Activated CD8-positive, alpha-beta T cell treated with anti-CD3 and anti-CD28 coated beads for 36 hours (primary cell): Measurements from ENCODE around the gene ACTN4. TPM values are rescaled to one million over a fixed set of nuclear protein-coding genes. Genes with fewer than 3 reads are reported as not detected.

Source experiments
- ATAC-seq: fragments of 200-7000 bp; cut with Tn5 transposase; one replicate; pipeline ENCODE4 v1.10.0; 2021; ENCODE audit warnings: mild to moderate bottlenecking, moderate library complexity
- CTCF ChIA-PET: fragments of 350-600 bp; sonication (Branson Sonifier 250); formaldehyde crosslinking; loops from one replicate; lab custom pipeline; 2021; ENCODE audit warnings: antibody characterized with exemption; lab: Charles Lee
- POLR2A ChIA-PET: fragments of 350-600 bp; sonication (Branson Sonifier 250); formaldehyde crosslinking; loops from one replicate; lab custom pipeline; 2021; ENCODE audit warnings: antibody characterized with exemption; lab: Charles Lee
- DNase-seq: peaks from one replicate; pipeline ENCODE4 v3.0.0-alpha.2; 2020
- H3K27ac Mint-ChIP-seq: one replicate; pipeline ENCODE4 v1.8.0; 2021; ENCODE audit warnings: mild to moderate bottlenecking, mixed read lengths
- H3K27me3 Mint-ChIP-seq: one replicate; pipeline ENCODE4 v1.8.0; 2021; ENCODE audit warnings: mixed read lengths
- H3K36me3 Mint-ChIP-seq: one replicate; pipeline ENCODE4 v1.8.0; 2021; ENCODE audit warnings: low read depth, mixed read lengths
- H3K4me1 Mint-ChIP-seq: one replicate; pipeline ENCODE4 v1.8.0; 2021; ENCODE audit warnings: low read depth, mixed read lengths
- H3K4me3 Mint-ChIP-seq: one replicate; pipeline ENCODE4 v1.8.0; 2021; ENCODE audit warnings: mild to moderate bottlenecking, moderate library complexity, mixed read lengths
- H3K9me3 Mint-ChIP-seq: one replicate; pipeline ENCODE4 v1.8.0; 2021; ENCODE audit warnings: mixed read lengths
- intact Hi-C: fragments of 100-400 bp; cut with micrococcal nuclease; formaldehyde crosslinking; loops from one replicate; pipeline ENCODE4 v1.10.0; 2022
- total RNA-seq, 2 experiments: library from RNA; stranded (reverse); gene quantifications; one replicate each; pipeline ENCODE4 v1.2.3, GENCODE V29; 2021
- TF ChIP-seq, protein P1 (sequence below): fragments of 200-600 bp; IDR thresholded peaks from one replicate; pipeline ENCODE4 v1.8.0; 2022; ENCODE audit warnings: antibody characterized with exemption, mild to moderate bottlenecking

ACTN4 gene
- total RNA-seq, 2 experiments from 2014 or later: 183 to 189 TPM

- no peak for DNase-seq
- ATAC-seq: no peak
- ChIA-PET POLR2A (no interaction called here), CTCF (no interaction called here)
- no peaks in the 10 kb centered on the region for H3K4me1 Mint-ChIP-seq
- no peak overlapping the region for H3K27ac Mint-ChIP-seq
- no peak overlapping the region for H3K4me3 Mint-ChIP-seq
- intact Hi-C loops: no loop called here
- TF ChIP-seq, protein P1, sequence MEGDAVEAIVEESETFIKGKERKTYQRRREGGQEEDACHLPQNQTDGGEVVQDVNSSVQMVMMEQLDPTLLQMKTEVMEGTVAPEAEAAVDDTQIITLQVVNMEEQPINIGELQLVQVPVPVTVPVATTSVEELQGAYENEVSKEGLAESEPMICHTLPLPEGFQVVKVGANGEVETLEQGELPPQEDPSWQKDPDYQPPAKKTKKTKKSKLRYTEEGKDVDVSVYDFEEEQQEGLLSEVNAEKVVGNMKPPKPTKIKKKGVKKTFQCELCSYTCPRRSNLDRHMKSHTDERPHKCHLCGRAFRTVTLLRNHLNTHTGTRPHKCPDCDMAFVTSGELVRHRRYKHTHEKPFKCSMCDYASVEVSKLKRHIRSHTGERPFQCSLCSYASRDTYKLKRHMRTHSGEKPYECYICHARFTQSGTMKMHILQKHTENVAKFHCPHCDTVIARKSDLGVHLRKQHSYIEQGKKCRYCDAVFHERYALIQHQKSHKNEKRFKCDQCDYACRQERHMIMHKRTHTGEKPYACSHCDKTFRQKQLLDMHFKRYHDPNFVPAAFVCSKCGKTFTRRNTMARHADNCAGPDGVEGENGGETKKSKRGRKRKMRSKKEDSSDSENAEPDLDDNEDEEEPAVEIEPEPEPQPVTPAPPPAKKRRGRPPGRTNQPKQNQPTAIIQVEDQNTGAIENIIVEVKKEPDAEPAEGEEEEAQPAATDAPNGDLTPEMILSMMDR: no peak
- H3K27me3 Mint-ChIP-seq: no peaks in the 10 kb centered on the region
- no peaks in the 10 kb centered on the region for H3K9me3 Mint-ChIP-seq
- peaks cover 12% of the 10 kb centered on the region for H3K36me3 Mint-ChIP-seq
Measured at GRCh38 chr19:38717051-38717450, 69.6 kb downstream of the ACTN4 start.

GRCh38 chr19:38717855-38718254, 70.4 kb downstream of the ACTN4 start:
- Mint-ChIP-seq H3K9me3 (no peaks in the 10 kb centered on the region), H3K4me3 (no peak overlapping the region), H3K27ac (no peak overlapping the region), H3K27me3 (no peaks in the 10 kb centered on the region), H3K4me1 (no peaks in the 10 kb centered on the region), H3K36me3 (peaks cover 13% of the 10 kb centered on the region)
- POLR2A ChIA-PET: no interaction called here
- DNase-seq: no peak
- TF ChIP-seq, protein P1: no peak
- CTCF ChIA-PET: no interaction called here
- intact Hi-C loops: no loop called here
- no peak for ATAC-seq

DNA sequence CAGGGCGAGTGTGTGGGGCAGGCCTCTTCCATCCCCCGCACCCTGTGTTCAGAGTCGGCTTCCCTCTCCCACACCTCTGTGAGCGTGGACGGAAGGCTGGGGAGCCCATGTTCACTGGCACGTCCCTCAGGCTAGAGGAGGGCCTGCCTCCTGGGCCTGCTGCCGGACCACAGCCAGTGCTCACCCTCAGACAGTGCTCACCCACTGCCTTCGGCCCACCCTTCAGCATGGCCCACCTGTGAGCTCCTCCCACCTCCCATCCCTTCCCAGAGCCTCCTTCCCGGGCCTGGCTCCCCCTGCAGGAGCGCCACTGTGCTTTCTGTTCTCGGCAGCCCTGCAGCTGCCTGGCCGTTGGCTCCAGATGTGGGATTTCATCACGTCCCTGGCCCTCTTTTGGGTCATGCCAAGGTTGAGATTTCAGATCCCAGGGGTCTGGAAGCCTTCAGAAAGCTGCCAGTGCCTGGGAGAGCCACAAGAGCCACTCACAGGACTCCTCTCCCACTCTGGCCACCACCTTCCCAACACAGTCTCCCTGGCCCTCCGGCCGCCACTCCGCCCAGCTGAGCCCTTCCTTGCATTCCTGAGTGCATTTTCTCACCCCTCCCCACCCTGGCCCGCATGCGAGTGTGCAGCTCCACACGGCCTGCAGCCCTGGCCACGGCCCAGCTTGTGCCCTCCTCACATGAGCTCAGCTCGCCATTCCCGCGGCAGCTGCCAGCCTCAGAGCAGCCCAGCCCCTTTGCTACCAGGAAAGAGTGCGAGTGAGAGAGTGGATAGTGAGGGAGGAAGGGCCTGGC, 71.5 kb downstream of the ACTN4 start:
- Mint-ChIP-seq H3K9me3 (no peaks in the 10 kb centered on the region), H3K4me1 (no peaks in the 10 kb centered on the region), H3K4me3 (no peak overlapping the region), H3K27ac (no peak overlapping the region), H3K36me3 (peaks cover 13% of the 10 kb centered on the region), H3K27me3 (no peaks in the 10 kb centered on the region)
- DNase-seq: no peak
- intact Hi-C loops: no loop called here
- ChIA-PET POLR2A (interaction anchor here (0.9 kb wide), 1 partner anchor 8 kb away, joined by 3 read pairs; no protein-coding TSS in a partner anchor), CTCF (no interaction called here)
- TF ChIP-seq, protein P1: no peak
- ATAC-seq: no peak

GRCh38 chr19:38719761-38720558, 72.5 kb downstream of the ACTN4 start:
- Mint-ChIP-seq H3K4me3 (no peak overlapping the region), H3K27me3 (no peaks in the 10 kb centered on the region), H3K9me3 (no peaks in the 10 kb centered on the region), H3K36me3 (peaks cover 15% of the 10 kb centered on the region), H3K27ac (no peak overlapping the region), H3K4me1 (no peaks in the 10 kb centered on the region)
- ATAC-seq (no peak), DNase-seq (no peak)
- intact Hi-C loops: no loop called here
- TF ChIP-seq, protein P1: no peak
- POLR2A ChIA-PET: interaction anchor here (0.9 to 1.4 kb wide), 2 partner anchors 9 to 13 kb away, joined by 3 to 4 read pairs; no protein-coding TSS in a partner anchor
- CTCF ChIA-PET: interaction anchor here (0.9 kb wide), 1 partner anchor 211 kb away, joined by 3 read pairs; the partner anchor contains the start of genes MRPS12 and SARS2
